GM12872 (cell line): ENCODE measurements around the gene FGFBP1.

Experiments used
- CTCF ChIP-seq: IDR thresholded peaks from 3 replicates; pipeline ENCODE4 v1.5.1; 2011; ENCODE audit warnings: low read depth, mild to moderate bottlenecking, low read length, moderate library complexity; ENCODE audit not compliant: insufficient read depth

Gene FGFBP1

DNA sequence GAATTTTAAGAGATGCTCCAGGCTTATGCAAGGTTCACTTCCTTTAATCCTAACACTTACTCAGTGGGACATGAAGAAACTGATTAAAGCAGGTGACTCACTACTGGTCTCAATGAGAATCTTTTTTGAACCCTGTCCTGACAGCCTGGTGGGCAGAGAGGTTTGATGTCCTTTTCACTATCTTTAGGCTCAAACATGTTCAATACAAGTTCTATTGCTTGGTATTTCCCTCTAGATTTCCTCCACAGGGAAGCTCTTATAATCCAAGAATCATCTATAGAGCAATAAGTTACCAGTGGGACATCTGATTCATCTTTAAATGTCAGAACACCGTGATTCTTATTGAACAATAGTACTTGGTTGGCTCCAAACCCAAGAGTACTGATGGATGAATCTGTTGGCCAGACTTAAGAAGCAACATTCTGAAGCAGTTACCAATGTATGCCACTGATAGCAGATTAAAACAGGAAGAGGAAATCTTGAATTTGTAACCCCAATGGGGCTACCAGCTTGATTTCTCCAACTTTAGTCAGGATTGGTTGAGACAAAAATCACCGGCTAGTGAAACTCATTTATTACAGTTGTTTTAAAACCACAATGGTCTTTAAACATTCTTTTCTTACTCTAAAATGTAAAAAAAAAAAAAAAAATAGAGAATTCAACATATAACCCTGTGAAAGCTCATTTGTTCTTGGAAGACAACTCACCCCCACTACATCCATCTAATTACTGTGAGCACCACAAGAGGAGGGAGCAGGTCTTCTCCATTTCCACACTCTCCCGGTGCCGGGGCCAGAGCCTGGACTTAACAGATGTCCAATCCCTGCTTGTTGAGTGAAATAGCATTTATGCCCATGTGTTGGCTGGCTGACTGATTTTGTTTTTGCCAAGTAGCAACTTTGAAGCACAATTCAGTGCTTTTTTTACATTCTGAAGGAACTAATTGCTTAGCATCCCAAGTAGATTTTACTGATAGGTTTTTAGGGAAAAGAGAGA, 43.3 kb downstream of the FGFBP1 start:
- no peak for TF ChIP-seq CTCF

DNA sequence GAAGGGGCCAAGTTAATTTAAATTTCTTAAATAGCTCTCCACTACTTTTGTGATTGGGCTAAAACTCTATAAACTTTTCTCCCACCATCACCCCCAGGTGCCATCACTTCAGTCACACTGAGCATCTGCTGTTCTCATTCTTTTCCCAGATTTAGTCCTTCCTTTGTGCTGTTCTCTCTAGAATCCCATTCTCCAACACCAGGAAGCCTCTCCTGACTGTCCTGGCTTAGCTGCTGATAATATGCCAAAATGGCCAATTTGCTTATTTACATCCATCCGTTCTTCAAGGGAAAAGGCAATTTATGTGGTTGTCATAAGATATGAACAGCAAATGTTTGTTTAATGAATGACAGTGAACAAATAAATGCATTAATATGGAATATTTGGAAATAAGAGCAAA, 44.1 kb downstream of the FGFBP1 start:
- TF ChIP-seq CTCF = no peak

DNA sequence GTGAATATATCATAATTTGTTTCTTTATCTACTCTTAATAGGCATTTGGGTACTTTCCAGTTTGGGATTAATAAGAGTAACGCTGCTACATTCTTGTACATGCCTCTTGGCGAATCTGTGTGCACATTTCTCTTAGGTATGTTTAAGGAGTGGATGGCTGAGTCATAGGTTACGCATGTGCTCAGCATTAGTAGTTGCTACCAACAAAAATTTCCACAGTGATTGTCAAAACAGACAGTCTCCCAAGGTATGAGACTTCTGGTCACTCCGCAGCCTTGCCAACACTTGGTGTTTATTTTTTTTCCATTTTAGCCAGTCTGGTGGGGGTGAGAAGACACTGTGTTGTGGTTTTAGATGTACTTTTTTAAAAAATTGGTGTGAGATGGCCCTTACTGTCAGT, 44.6 kb downstream of the FGFBP1 start:
- no peak for TF ChIP-seq CTCF

- TF ChIP-seq CTCF = no peak
Measured at GRCh38 chr4:15891312-15891711, 47.2 kb downstream of the FGFBP1 start.

DNA sequence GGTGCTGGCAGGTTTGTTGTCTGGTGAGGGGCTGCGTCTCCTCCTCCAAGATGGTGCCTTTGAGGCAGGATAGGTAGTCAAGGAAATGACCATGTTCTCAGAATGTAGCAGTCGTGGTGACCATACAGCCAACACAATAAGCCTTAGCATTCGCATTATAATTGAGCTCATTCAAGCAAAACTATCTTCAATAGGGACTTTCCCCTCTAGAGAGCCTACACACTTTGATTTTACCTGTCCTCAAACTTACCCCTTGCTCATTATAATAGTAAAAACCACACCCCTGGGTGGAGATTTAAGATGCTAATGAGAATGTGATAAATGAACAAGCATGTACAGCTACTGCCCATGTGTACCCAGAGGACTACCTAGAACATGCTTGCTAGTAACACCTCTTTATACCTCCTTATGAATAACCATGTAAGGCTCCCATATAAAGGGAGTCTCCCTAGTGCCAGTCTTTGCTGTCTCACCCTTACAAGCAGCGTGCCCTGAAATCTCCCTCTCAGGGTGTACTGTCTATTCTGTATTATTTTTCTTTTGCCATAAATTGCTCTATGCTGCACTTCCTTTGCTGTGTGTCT, 48.2 kb downstream of the FGFBP1 start:
- TF ChIP-seq CTCF = no peak

GRCh38 chr4:15888515-15888914, 50.0 kb downstream of the FGFBP1 start:
- TF ChIP-seq CTCF = no peak
